ENCODE results near the gene CGB8. TPM values are rescaled to one million over a fixed set of nuclear protein-coding genes. Genes with fewer than 3 reads are reported as not detected.

Gene CGB8
- total RNA-seq, result not detected in 2 replicates

GRCh38 chr19:49049011-49049410 is at the start of gene CGB8:
TSS of gene CGB8 (minus strand) at chr19:49049111. CDS start at chr19:49048739, 372 bp downstream.

DNA sequence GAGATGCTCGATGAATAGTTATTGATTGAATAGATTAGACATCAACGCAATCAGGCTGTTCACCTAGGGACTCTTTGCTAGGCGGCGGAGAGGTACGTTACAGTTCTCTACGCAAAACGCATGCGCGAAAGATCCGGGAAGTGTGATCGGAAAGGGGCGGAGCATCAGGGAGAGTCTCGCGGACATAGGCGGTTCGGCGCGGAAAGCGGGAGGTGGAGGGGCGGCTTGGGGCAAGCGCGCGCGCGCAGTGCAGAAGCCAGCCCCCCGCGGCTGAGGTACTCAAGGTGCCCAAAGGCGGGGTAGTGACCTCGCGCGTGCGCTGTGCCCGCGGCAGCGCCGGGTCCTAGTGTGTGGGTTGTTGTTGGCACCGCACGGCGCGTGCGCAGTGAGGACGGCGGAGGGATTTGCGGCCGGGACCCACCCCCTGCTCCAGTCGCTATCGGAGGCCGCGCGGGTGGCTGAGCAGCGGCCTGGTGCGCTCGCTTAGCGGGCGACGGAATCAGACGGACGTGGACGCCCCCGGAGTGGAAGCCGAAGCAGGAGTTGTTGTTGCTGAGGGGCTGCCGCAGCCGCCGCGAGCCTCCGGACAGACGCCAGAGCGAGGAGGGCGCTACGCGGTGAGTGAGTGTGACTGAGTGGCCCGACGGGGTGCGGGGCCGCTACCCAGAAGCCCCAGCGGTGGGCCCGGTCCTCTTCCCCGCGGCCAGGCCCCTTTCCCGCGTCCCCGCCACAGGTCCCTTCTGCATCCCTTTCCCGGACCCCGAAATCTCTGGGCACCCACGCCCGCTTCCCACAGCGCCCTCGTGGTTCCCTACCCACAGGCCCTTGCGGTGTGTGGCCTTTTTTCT is 36.3 kb upstream of the CGB8 start, which contains the start of gene SNRNP70:
Gene SNRNP70, plus strand, starts transcription at position 432 of the 848 bp plus-strand sequence. CDS start 964 bp downstream, outside the sequence.

GRCh38 chr19:49064768-49065611 is 16.1 kb upstream of the CGB8 start, which contains the start of gene NTF4:
TSS of gene NTF4 (minus strand) at chr19:49064818. CDS start at chr19:49061997, 2,821 bp downstream.

GRCh38 chr19:49057636-49058234 is 8.8 kb upstream of the CGB8 start, which contains the start of gene CGB7:
TSS of gene CGB7 (minus strand) at chr19:49057749. CDS start at chr19:49055375, 2,374 bp downstream.

GRCh38 chr19:49043548-49043947 is 5.4 kb downstream of the CGB8 start, which contains the start of gene CGB5:
TSS of gene CGB5 (plus strand) at chr19:49043848. CDS start at chr19:49044210, 362 bp downstream.

GRCh38 chr19:49036815-49037214 is 12.1 kb downstream of the CGB8 start, which contains the start of gene CGB1:
TSS of gene CGB1 (minus strand) at chr19:49036895. CDS start at chr19:49036711, 184 bp downstream.

GRCh38 chr19:49031642-49032301 is 17.1 kb downstream of the CGB8 start, which contains the start of gene CGB2:
TSS of gene CGB2 (plus strand) at chr19:49031890. CDS start at chr19:49032096, 206 bp downstream.

DNA sequence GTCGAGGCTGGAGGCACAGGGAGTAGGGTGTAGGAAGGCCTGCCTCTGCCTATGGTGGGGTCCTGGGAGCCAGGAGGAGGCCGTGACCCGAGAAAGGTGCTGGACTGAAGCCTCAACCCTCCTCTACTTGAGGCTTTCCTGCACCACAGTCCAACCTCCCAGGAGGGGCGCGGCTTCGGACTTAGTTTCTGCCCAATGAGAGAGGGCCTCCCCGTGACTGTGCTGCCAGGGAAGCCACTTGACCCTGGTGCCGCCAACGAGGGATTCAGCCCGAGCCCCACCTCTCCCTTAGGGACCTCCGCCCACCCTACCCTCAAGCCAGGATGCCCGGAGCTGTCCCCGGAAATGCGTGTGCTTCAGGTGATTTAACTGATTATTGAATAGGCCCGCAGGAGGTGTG is 24.7 kb downstream of the CGB8 start, which contains the start of gene CGB3:
Gene CGB3, minus strand, starts transcription at position 101 of the 400 bp plus-strand sequence. CDS start 362 bp downstream, outside the sequence.

DNA sequence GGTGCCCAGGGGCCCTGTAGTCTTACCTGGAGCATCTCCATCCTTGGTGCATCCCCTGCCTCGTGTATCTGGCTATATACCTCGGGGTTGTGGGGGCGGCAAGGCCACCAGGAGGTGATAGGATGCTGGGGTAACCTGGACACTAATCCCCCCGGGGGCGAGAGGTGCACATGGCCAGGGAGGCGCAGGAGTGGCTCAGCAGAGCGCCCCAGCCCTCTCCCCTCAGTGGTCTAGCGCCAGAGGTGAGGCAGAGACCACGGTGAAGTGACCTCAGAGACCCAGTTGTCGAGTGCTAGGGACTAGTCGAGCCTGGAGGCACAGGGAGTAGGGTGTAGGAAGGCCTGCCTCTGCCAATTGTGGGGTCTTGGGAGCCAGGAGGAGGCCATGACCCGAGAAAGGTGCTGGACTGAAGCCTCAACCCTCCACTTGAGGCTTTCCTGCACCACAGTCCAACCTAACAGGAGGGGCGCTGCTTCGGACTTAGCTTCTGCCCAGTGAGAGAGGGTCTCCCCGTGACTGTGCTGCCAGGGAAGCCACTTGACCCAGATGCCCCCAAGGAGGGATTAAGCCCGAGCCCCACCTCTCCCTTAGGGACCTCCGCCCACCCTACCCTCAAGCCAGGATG is 31.8 kb downstream of the CGB8 start, which contains the start of gene LHB:
Gene LHB, minus strand, starts transcription at position 51 of the 625 bp plus-strand sequence. Its CDS starts 10 bp downstream, at position 41.

Small RNA genes lying within 50 kb of the gene (small RNA-seq; reads per million reads assigned to genes)
- gene MIR6798, result not detected
- gene RN7SL708P, result not detected

Other genes starting within 250 kb of the CGB8 start
- gene BCAT2, start 238.1 kb downstream of the CGB8 start, total RNA-seq, result 43.7 and 44.2 TPM in 2 replicates
- gene HSD17B14, start 212.6 kb downstream of the CGB8 start, total RNA-seq, result 1.1 and 1.4 TPM in 2 replicates
- gene PLEKHA4, start 180.5 kb downstream of the CGB8 start, total RNA-seq, result 16.4 and 21.3 TPM in 2 replicates
- gene PPP1R15A, start 176.7 kb downstream of the CGB8 start, total RNA-seq, result 41.5 and 55.9 TPM in 2 replicates
- 0.37 TPM in 1 of 2 replicates, not detected in the other for gene TULP2, start 150.4 kb downstream of the CGB8 start, total RNA-seq
- 134 and 211 TPM in 2 replicates for gene NUCB1, start 148.8 kb downstream of the CGB8 start, total RNA-seq
- gene DHDH, start 115.4 kb downstream of the CGB8 start, total RNA-seq, result not detected in 2 replicates
- gene BAX, start 94.2 kb downstream of the CGB8 start, total RNA-seq, result 47.0 and 70.8 TPM in 2 replicates
- 2,886 and 3,269 TPM in 2 replicates for gene FTL, start 83.8 kb downstream of the CGB8 start, total RNA-seq
- gene GYS1, start 55.8 kb downstream of the CGB8 start, total RNA-seq, result 55.1 and 57.0 TPM in 2 replicates
- 301 and 328 TPM in 2 replicates for gene RUVBL2, start 55.2 kb downstream of the CGB8 start, total RNA-seq
- not detected in 2 replicates for gene LHB, start 32.0 kb downstream of the CGB8 start, total RNA-seq
- not detected in 2 replicates for gene CGB3, start 24.8 kb downstream of the CGB8 start, total RNA-seq
- not detected in 2 replicates for gene CGB2, start 17.2 kb downstream of the CGB8 start, total RNA-seq
- not detected in 2 replicates for gene CGB1, start 12.2 kb downstream of the CGB8 start, total RNA-seq
- not detected in 2 replicates for gene CGB5, start 5.3 kb downstream of the CGB8 start, total RNA-seq
- gene CGB7, start 8.6 kb upstream of the CGB8 start, total RNA-seq, result 0.20 TPM in 1 of 2 replicates, not detected in the other
- not detected in 2 replicates for gene NTF4, start 15.7 kb upstream of the CGB8 start, total RNA-seq
- not detected in 2 replicates for gene KCNA7, start 23.6 kb upstream of the CGB8 start, total RNA-seq
- gene SNRNP70, start 36.3 kb upstream of the CGB8 start, total RNA-seq, result 140 and 162 TPM in 2 replicates
- 1.8 and 2.7 TPM in 2 replicates for gene LIN7B, start 65.3 kb upstream of the CGB8 start, total RNA-seq
- 0.37 and 0.78 TPM in 2 replicates for gene C19orf73, start 70.0 kb upstream of the CGB8 start, total RNA-seq
- 0.78 and 1.8 TPM in 2 replicates for gene PPFIA3, start 70.4 kb upstream of the CGB8 start, total RNA-seq
- not detected in 2 replicates for gene HRC, start 106.3 kb upstream of the CGB8 start, total RNA-seq
- gene TRPM4, start 108.7 kb upstream of the CGB8 start, total RNA-seq, result 14.1 and 14.3 TPM in 2 replicates